ENCODE measurements around the gene RPL7A. TPM values are rescaled to one million over a fixed set of nuclear protein-coding genes. Genes with fewer than 3 reads are reported as not detected.
"Not testable (repeated sequence)": the region's sequence is repeated elsewhere in the genome, so short reads cannot be mapped to it uniquely, and the experiment has no call there.

Gene RPL7A
- total RNA-seq, 2 donors from 2014 or later, result 889 to 895 TPM

DNA sequence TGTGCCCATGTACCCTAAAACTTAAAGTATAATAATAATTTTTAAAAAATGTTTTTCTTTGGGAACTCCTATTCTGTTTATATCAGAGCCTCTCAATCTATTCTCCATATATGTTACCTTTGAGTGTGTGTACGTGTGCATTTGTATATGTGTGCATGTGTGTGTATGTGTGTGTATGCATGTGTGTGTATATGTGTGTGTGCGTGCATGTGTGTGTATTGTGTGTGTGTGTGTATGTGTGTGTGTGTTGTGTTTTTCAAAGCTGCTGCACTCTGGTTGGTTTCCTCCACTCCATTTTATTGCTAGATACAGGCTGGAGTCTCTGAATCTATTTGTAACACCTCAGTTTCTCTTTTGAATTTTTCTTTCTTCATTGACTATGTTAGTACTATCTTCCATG lies 32.0 kb upstream of the RPL7A start:
- Histone ChIP-seq H3K36me3 (no peaks in the 10 kb centered on the region), H3K27ac (no peak overlapping the region), H3K27me3 (replicated peaks; ENCODE audit: insufficient read depth) (no peaks in the 10 kb centered on the region), H3K4me1 (ENCODE audit: control insufficient read depth in 1 of 2, low read depth in 2 of 2) (no peaks in the 10 kb centered on the region), H3K4me3 (no peak overlapping the region), H3K9me3 (no peaks in the 10 kb centered on the region)
- ATAC-seq (ENCODE audit: insufficient number of reproducible peaks, low FRiP score, low read depth) (no peak), DNase-seq (ENCODE audit: low spot score) (no peak)
- TF ChIP-seq, protein P1, sequence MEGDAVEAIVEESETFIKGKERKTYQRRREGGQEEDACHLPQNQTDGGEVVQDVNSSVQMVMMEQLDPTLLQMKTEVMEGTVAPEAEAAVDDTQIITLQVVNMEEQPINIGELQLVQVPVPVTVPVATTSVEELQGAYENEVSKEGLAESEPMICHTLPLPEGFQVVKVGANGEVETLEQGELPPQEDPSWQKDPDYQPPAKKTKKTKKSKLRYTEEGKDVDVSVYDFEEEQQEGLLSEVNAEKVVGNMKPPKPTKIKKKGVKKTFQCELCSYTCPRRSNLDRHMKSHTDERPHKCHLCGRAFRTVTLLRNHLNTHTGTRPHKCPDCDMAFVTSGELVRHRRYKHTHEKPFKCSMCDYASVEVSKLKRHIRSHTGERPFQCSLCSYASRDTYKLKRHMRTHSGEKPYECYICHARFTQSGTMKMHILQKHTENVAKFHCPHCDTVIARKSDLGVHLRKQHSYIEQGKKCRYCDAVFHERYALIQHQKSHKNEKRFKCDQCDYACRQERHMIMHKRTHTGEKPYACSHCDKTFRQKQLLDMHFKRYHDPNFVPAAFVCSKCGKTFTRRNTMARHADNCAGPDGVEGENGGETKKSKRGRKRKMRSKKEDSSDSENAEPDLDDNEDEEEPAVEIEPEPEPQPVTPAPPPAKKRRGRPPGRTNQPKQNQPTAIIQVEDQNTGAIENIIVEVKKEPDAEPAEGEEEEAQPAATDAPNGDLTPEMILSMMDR (IDR thresholded peaks at IDR 0.05), result no peak

DNA sequence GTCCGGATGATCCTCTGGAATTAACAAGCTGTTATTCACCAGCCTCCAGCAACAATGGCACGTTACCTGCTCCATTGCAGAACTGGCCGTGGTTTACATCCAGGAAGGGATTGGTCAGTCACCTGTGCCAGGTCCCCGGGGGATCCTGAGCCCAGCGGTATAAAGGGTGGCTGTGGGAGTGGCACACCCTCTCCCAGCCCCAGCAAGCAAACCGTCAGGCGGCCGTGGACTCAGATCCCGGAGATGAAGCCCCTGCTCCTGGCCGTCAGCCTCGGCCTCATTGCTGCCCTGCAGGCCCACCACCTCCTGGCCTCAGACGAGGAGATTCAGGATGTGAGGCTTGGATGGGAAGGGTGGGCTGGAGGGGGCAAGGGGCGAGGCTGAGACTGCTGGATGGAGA lies 30.5 kb upstream of the RPL7A start:
- not testable (repeated sequence) for H3K9me3 ChIP-seq; DNase-seq (ENCODE audit: low spot score); H3K36me3 ChIP-seq; H3K4me1 ChIP-seq (ENCODE audit: control insufficient read depth in 1 of 2, low read depth in 2 of 2); H3K4me3 ChIP-seq; H3K27me3 ChIP-seq (replicated peaks; ENCODE audit: insufficient read depth); ATAC-seq (ENCODE audit: insufficient number of reproducible peaks, low FRiP score, low read depth); H3K27ac ChIP-seq

DNA sequence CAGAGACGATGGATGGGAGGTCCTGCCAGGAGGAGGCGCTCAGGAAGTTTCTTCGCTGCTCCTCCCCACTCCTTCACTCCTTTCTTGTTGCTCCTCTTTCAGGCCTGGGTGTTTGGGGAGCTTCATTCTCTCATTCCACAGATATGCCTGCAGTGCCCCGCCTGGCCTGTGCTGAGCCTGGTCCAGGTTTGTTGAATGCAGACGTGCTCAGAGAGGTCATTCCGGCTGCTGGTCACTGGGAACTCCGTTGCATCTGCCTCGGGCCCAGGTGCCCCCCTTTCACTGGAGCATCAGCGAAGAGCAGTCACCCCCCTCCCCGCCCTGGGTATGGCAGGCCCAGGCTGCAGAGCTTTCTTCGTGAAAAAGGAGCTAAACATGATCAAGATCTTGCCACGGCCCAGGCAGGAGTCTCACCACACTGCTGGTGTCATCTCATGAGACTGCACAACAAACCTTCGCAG lies 27.6 kb upstream of the RPL7A start:
- TF ChIP-seq, protein P1 (IDR thresholded peaks at IDR 0.05), result no peak
- no peak for DNase-seq (ENCODE audit: low spot score)
- Histone ChIP-seq H3K9me3 (no peaks in the 10 kb centered on the region), H3K27me3 (replicated peaks; ENCODE audit: insufficient read depth) (no peaks in the 10 kb centered on the region), H3K4me1 (ENCODE audit: control insufficient read depth in 1 of 2, low read depth in 2 of 2) (no peaks in the 10 kb centered on the region), H3K4me3 (no peak overlapping the region), H3K36me3 (no peaks in the 10 kb centered on the region), H3K27ac (no peak overlapping the region)
- ATAC-seq (ENCODE audit: insufficient number of reproducible peaks, low FRiP score, low read depth), result no peak

DNA sequence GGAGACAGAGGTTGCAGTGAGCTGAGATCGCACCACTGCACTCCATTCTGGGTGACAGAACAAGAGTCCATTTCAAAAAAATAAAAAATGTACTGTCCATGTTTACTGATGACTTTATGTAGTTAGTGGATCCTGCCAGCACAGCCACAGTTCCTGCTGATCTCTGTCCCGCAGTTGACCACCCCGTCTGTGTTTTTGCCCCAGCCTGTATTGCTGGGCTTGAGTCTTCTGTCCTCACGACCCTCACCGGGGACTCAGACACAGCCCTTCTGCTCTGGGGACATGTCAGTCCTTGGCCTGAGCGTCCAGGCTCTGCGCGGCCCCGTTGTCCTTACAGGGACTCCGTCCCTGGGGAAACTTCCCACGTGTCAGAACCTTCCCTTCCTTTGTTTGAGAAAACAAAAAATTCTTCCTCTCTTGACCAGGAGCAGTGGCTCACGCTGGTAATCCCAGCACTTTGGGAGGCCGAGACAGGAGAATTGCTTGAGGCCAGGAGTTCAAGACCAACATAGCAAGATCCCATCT lies 26.5 kb upstream of the RPL7A start:
- ATAC-seq (ENCODE audit: insufficient number of reproducible peaks, low FRiP score, low read depth) (no peak), DNase-seq (ENCODE audit: low spot score) (no peak)
- Histone ChIP-seq H3K27me3 (replicated peaks; ENCODE audit: insufficient read depth) (no peaks in the 10 kb centered on the region), H3K36me3 (no peaks in the 10 kb centered on the region), H3K9me3 (no peaks in the 10 kb centered on the region), H3K4me3 (no peak overlapping the region), H3K4me1 (ENCODE audit: control insufficient read depth in 1 of 2, low read depth in 2 of 2) (no peaks in the 10 kb centered on the region), H3K27ac (no peak overlapping the region)
- TF ChIP-seq, protein P1 (IDR thresholded peaks at IDR 0.05), result no peak

DNA sequence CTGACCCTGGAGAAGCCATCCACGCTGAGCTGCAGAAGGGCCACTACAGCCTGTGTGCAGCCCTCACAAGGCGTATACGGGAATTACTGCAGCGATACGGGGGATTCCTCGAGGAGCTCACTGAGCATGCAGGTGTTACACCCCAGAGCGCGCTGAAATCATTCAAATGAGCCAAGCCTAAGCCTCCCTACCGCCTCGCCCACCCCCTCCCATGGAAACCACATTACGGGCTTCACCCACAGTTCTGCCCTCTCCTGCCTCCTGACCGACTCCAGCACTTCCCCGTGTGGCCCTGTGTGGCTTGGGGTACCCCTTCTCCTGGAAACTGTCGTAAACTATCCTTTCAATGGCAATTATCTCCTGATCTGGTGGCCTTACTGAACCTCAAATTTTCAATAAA lies 25.3 kb upstream of the RPL7A start:
- H3K4me1 ChIP-seq (ENCODE audit: control insufficient read depth in 1 of 2, low read depth in 2 of 2), result no peaks in the 10 kb centered on the region
- H3K4me3 ChIP-seq, result no peak overlapping the region
- no peaks in the 10 kb centered on the region for H3K36me3 ChIP-seq
- no peak for ATAC-seq (ENCODE audit: insufficient number of reproducible peaks, low FRiP score, low read depth)
- H3K27me3 ChIP-seq (replicated peaks; ENCODE audit: insufficient read depth), result no peaks in the 10 kb centered on the region
- H3K27ac ChIP-seq, result no peak overlapping the region
- no peaks in the 10 kb centered on the region for H3K9me3 ChIP-seq
- TF ChIP-seq, protein P1 (IDR thresholded peaks at IDR 0.05), result no peak
- no peak for DNase-seq (ENCODE audit: low spot score)

DNA sequence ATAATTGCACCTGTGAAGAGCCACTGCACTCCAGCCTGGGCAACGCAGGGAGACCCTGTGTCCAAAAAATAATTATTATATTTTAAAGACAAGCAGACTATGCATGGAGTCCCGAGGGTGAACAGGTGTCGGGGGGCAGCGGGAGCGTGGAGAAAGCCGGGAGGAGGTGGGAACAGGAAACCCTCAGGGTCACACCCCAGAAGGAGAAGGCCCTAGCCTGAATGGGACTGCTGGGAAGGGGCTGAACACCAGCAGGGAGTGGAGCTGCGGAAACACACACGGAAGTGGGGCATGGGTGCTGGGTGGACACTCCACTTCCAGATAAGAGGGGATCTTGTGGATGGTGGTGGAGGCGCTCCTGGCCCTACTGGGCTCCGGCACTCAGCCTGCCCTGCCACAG lies 24.8 kb upstream of the RPL7A start:
- H3K4me3 ChIP-seq, result no peak overlapping the region
- H3K4me1 ChIP-seq (ENCODE audit: control insufficient read depth in 1 of 2, low read depth in 2 of 2), result no peaks in the 10 kb centered on the region
- no peak for ATAC-seq (ENCODE audit: insufficient number of reproducible peaks, low FRiP score, low read depth)
- no peak overlapping the region for H3K27ac ChIP-seq
- no peaks in the 10 kb centered on the region for H3K27me3 ChIP-seq (replicated peaks; ENCODE audit: insufficient read depth)
- H3K36me3 ChIP-seq, result no peaks in the 10 kb centered on the region
- TF ChIP-seq, protein P1 (IDR thresholded peaks at IDR 0.05), result no peak
- H3K9me3 ChIP-seq, result no peaks in the 10 kb centered on the region
- no peak for DNase-seq (ENCODE audit: low spot score)

Measured in thoracic aorta (tissue), 2 donors.